MCF 10A (cell line): Measurements from ENCODE around the gene NRAS. TPM values are rescaled to one million over a fixed set of nuclear protein-coding genes. Genes with fewer than 3 reads are reported as not detected.
A peak's percentile ranks its signal among the peaks of the same experiment; 100 is the strongest.

Source experiments
- BruUV-seq: library from RNA; stranded (reverse); fragments of 400-500 nt; replicated peaks from 2 replicates; lab custom pipeline; 2021; lab: Mats Ljungman, UMichigan
- CTCF ChIA-PET: fragments of 300-600 bp; sonication (Branson Sonifier 250); formaldehyde crosslinking; extraction: SDS; loops from one replicate; lab custom pipeline; 2021; ENCODE audit warnings: antibody characterized with exemption, inconsistent platforms; lab: Yijun Ruan, JAX
- POLR2A ChIA-PET: fragments of 300-600, 350-650 bp; sonication (Branson Sonifier 250); formaldehyde crosslinking; extraction: SDS; loops from one replicate; lab custom pipeline; 2020; ENCODE audit warnings: antibody characterized with exemption, inconsistent platforms; lab: Yijun Ruan, JAX
- DNase-seq: peaks from one replicate; pipeline ENCODE4 v3.0.0-alpha.2; 2018; ENCODE audit not compliant: unreplicated experiment
- H3K27ac Mint-ChIP-seq: one replicate; pipeline ENCODE4 v1.8.0; 2022; ENCODE audit warnings: mild to moderate bottlenecking, low read depth, mixed read lengths; ENCODE audit not compliant: unreplicated experiment
- H3K27me3 Mint-ChIP-seq: one replicate; pipeline ENCODE4 v1.8.0; 2022; ENCODE audit warnings: mixed read lengths; ENCODE audit not compliant: insufficient read depth, unreplicated experiment
- H3K36me3 Mint-ChIP-seq: one replicate; pipeline ENCODE4 v1.8.0; 2022; ENCODE audit warnings: mild to moderate bottlenecking, moderate library complexity, mixed read lengths; ENCODE audit not compliant: insufficient read depth, unreplicated experiment
- H3K4me1 Mint-ChIP-seq: one replicate; pipeline ENCODE4 v1.8.0; 2022; ENCODE audit warnings: mixed read lengths; ENCODE audit not compliant: insufficient read depth, unreplicated experiment
- H3K4me3 Mint-ChIP-seq: one replicate; pipeline ENCODE4 v1.8.0; 2022; ENCODE audit warnings: mild to moderate bottlenecking, moderate library complexity, mixed read lengths; ENCODE audit not compliant: unreplicated experiment
- H3K9me3 Mint-ChIP-seq: one replicate; pipeline ENCODE4 v1.8.0; 2022; ENCODE audit warnings: mixed read lengths; ENCODE audit not compliant: unreplicated experiment
- intact Hi-C: fragments of 100-400 bp; cut with micrococcal nuclease; formaldehyde crosslinking; loops from 2 replicates; pipeline ENCODE4 v1.14.1; 2022
- total RNA-seq: library from RNA; stranded (reverse); gene quantifications from 2 replicates; pipeline ENCODE4 v1.2.3, GENCODE V29; 2022
- TF ChIP-seq, protein P1 (sequence below): fragments of 200-600 bp; IDR thresholded peaks from one replicate; pipeline ENCODE4 v1.8.0; 2022; ENCODE audit warnings: antibody characterized with exemption, mild to moderate bottlenecking; ENCODE audit not compliant: unreplicated experiment

NRAS gene
- total RNA-seq, 1 experiment from 2014 or later, result 38.9 TPM

GRCh38 chr1:114691061-114691460, 25.5 kb downstream of the NRAS start:
- Mint-ChIP-seq H3K27me3 (peaks cover 32% of the 10 kb centered on the region), H3K36me3 (no peaks in the 10 kb centered on the region), H3K4me1 (no peaks in the 10 kb centered on the region), H3K4me3 (no peak overlapping the region), H3K27ac (no peak overlapping the region), H3K9me3 (no peaks in the 10 kb centered on the region)
- intact Hi-C loops, result no loop called here
- BruUV-seq, result no TSS peak
- POLR2A ChIA-PET, result interaction anchor here (0.7 kb wide), 1 partner anchor 25 kb away, joined by 3 read pairs; no protein-coding TSS in a partner anchor
- peak; percentile 38 for DNase-seq
- CTCF ChIA-PET, result interaction anchor here (0.8 kb wide), 1 partner anchor 19 kb away, joined by 5 read pairs; no protein-coding TSS in a partner anchor
- TF ChIP-seq, protein P1, sequence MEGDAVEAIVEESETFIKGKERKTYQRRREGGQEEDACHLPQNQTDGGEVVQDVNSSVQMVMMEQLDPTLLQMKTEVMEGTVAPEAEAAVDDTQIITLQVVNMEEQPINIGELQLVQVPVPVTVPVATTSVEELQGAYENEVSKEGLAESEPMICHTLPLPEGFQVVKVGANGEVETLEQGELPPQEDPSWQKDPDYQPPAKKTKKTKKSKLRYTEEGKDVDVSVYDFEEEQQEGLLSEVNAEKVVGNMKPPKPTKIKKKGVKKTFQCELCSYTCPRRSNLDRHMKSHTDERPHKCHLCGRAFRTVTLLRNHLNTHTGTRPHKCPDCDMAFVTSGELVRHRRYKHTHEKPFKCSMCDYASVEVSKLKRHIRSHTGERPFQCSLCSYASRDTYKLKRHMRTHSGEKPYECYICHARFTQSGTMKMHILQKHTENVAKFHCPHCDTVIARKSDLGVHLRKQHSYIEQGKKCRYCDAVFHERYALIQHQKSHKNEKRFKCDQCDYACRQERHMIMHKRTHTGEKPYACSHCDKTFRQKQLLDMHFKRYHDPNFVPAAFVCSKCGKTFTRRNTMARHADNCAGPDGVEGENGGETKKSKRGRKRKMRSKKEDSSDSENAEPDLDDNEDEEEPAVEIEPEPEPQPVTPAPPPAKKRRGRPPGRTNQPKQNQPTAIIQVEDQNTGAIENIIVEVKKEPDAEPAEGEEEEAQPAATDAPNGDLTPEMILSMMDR, result no peak

- TF ChIP-seq, protein P1, result no peak
- no peak overlapping the region for H3K27ac Mint-ChIP-seq
- H3K9me3 Mint-ChIP-seq, result no peaks in the 10 kb centered on the region
- BruUV-seq, result no TSS peak
- no peaks in the 10 kb centered on the region for H3K4me1 Mint-ChIP-seq
- intact Hi-C loops, result no loop called here
- peaks cover 41% of the 10 kb centered on the region for H3K27me3 Mint-ChIP-seq
- H3K4me3 Mint-ChIP-seq, result no peak overlapping the region
- no peak for DNase-seq
- POLR2A ChIA-PET, result interaction anchor here (0.6 kb wide), 1 partner anchor 68 kb away, joined by 3 read pairs; no protein-coding TSS in a partner anchor
- CTCF ChIA-PET, result interaction anchor here (0.6 kb wide), 2 partner anchors 14 to 408 kb away, joined by 3 read pairs; no protein-coding TSS in a partner anchor
- no peaks in the 10 kb centered on the region for H3K36me3 Mint-ChIP-seq
Measured at GRCh38 chr1:114690148-114690547, 26.4 kb downstream of the NRAS start.

DNA sequence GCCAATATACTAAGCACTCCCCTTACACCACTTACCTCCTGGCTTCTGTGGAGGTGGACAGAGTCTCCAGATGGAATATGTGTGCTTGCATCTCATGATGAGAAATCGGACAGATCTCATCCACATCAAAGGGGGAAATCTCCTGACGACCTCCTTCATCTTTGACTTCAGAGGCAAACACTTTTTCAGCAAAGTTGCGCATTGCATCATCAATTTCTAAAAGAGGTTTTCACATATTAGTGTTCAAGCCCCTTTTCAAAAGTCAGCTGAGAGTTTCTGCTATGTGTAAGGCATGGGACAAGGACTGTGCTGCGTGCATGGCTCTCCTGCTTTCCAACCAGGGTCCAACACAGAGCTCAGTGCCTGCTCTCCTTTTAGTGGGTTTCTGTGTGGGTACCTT, 28.0 kb downstream of the NRAS start:
- Mint-ChIP-seq H3K27me3 (peaks cover 58% of the 10 kb centered on the region), H3K4me3 (no peak overlapping the region), H3K4me1 (no peaks in the 10 kb centered on the region), H3K9me3 (no peaks in the 10 kb centered on the region), H3K36me3 (no peaks in the 10 kb centered on the region), H3K27ac (no peak overlapping the region)
- no TSS peak for BruUV-seq
- intact Hi-C loops, result no loop called here
- POLR2A ChIA-PET, result no interaction called here
- CTCF ChIA-PET, result no interaction called here
- TF ChIP-seq, protein P1, result no peak
- DNase-seq, result no peak

- Mint-ChIP-seq H3K27me3 (peaks cover 68% of the 10 kb centered on the region), H3K36me3 (no peaks in the 10 kb centered on the region), H3K27ac (no peak overlapping the region), H3K4me1 (no peaks in the 10 kb centered on the region), H3K9me3 (no peaks in the 10 kb centered on the region), H3K4me3 (no peak overlapping the region)
- intact Hi-C loops, result no loop called here
- CTCF ChIA-PET, result no interaction called here
- BruUV-seq, result no TSS peak
- TF ChIP-seq, protein P1, result no peak
- POLR2A ChIA-PET, result no interaction called here
- DNase-seq, result no peak
Measured at GRCh38 chr1:114685851-114686250, 30.7 kb downstream of the NRAS start.
